ENCODE data around the gene MAP3K9.

MAP3K9 gene

DNA sequence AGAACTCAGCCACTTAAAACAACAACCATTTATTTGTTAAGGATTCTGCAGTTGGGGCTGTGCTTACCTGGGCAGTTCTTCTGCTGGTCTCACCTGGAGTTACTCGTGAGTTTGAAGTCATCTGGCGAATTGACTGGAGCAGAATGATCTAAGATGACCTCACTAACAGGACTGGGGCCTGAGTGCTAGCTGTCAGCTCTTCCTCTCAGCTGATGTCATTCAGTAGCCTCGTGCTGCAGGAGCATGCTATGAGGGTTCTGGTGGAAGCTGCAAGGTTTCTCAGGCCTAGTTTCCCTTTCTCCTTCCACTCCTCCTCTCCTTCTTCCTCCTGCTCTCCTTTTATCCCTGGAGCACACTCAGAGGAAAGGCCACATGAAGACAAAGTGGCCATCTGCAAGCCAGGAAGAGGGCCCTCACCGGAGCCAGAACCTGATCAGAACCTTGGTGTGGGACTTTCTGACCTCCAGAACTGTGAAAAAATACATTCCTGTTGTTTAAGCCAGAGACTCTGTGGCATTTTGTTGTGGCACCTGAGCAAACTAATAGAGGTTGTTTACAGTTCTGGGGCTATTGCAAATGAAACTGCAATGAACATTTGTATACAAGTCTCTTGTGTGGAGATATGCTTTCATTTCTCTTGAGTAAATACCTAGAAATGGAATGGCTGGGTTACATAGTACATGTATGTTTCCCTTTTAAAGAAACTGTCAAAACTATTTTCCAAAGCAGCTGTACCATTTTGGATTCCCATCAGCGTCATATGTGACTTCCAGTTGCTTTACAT, 21.9 kb upstream of the MAP3K9 start:
- Histone ChIP-seq H3K9me2 (replicated peaks; ENCODE audit: low read depth, low read length) (no peaks in the 10 kb centered on the region), H3K79me2 (ENCODE audit: insufficient read depth, low read length) (no peaks in the 10 kb centered on the region), H3K9me3 (ENCODE audit: insufficient read depth, low read depth, low read length) (peaks cover 5% of the 10 kb centered on the region; the same call in 1 of the 2 replicates), H2AFZ (ENCODE audit: low read length) (no peak overlapping the region; the same call in 1 of the 2 replicates), H3K9ac (ENCODE audit: low read depth, low read length, poor library complexity, severe bottlenecking) (no peak overlapping the region), H3K4me2 (ENCODE audit: low read depth, low read length, poor library complexity, severe bottlenecking) (no peak overlapping the region), H3F3A (ENCODE audit: low read depth) (no peaks in the 10 kb centered on the region), H3K27me3 (ENCODE audit: insufficient read depth, low read length, poor library complexity, severe bottlenecking) (no peaks in the 10 kb centered on the region), H3K4me3 (ENCODE audit: low read length, poor library complexity, severe bottlenecking) (no peak overlapping the region), H3K4me1 (ENCODE audit: insufficient read depth, low read length, poor library complexity, severe bottlenecking) (no peaks in the 10 kb centered on the region), H4K20me1 (ENCODE audit: insufficient read depth, low read length, poor library complexity, severe bottlenecking) (no peaks in the 10 kb centered on the region), H3K36me3 (ENCODE audit: insufficient read depth, low read length) (no peaks in the 10 kb centered on the region)
- TF ChIP-seq EZH2phosphoT487 (IDR thresholded peaks at IDR 0.05; ENCODE audit: borderline replicate concordance), result no peak
- TF ChIP-seq, protein P1, sequence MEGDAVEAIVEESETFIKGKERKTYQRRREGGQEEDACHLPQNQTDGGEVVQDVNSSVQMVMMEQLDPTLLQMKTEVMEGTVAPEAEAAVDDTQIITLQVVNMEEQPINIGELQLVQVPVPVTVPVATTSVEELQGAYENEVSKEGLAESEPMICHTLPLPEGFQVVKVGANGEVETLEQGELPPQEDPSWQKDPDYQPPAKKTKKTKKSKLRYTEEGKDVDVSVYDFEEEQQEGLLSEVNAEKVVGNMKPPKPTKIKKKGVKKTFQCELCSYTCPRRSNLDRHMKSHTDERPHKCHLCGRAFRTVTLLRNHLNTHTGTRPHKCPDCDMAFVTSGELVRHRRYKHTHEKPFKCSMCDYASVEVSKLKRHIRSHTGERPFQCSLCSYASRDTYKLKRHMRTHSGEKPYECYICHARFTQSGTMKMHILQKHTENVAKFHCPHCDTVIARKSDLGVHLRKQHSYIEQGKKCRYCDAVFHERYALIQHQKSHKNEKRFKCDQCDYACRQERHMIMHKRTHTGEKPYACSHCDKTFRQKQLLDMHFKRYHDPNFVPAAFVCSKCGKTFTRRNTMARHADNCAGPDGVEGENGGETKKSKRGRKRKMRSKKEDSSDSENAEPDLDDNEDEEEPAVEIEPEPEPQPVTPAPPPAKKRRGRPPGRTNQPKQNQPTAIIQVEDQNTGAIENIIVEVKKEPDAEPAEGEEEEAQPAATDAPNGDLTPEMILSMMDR (conservative IDR thresholded peaks at IDR 0.05; ENCODE audit: low read length), result no peak

DNA sequence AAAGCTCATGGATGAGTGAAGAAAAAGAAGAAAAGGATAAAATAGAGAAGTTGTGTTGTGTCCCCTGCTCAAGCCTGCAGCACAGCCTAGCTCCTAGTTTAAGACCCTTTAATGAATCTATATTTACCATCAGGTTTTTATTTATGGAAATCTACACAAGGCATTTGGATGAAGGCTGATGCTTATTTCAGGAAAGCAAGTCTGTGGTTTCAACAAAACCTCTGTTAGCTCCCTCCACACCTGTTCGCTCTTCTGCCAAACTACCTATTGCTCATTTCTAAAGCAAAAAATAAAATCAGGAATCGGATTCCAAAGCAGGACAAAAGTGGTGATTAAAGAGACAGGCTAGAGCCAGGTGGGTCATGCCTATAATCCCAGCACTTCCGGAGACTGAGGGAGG, 18.9 kb upstream of the MAP3K9 start:
- Histone ChIP-seq H3K9me2 (replicated peaks; ENCODE audit: low read depth, low read length) (no peaks in the 10 kb centered on the region), H3K27me3 (ENCODE audit: insufficient read depth, low read length, poor library complexity, severe bottlenecking) (no peaks in the 10 kb centered on the region), H3K4me2 (ENCODE audit: low read depth, low read length, poor library complexity, severe bottlenecking) (no peak overlapping the region), H2AFZ (ENCODE audit: low read length) (no peak overlapping the region), H3K79me2 (ENCODE audit: insufficient read depth, low read length) (no peaks in the 10 kb centered on the region), H3K36me3 (ENCODE audit: insufficient read depth, low read length) (no peaks in the 10 kb centered on the region), H3K4me3 (ENCODE audit: low read length, poor library complexity, severe bottlenecking) (no peak overlapping the region), H3K9me3 (ENCODE audit: insufficient read depth, low read depth, low read length) (no peaks in the 10 kb centered on the region), H3K9ac (ENCODE audit: low read depth, low read length, poor library complexity, severe bottlenecking) (no peak overlapping the region), H4K20me1 (ENCODE audit: insufficient read depth, low read length, poor library complexity, severe bottlenecking) (no peaks in the 10 kb centered on the region), H3F3A (ENCODE audit: low read depth) (no peaks in the 10 kb centered on the region), H3K4me1 (ENCODE audit: insufficient read depth, low read length, poor library complexity, severe bottlenecking) (peaks cover 1% of the 10 kb centered on the region)
- no peak for TF ChIP-seq EZH2phosphoT487 (IDR thresholded peaks at IDR 0.05; ENCODE audit: borderline replicate concordance)
- TF ChIP-seq, protein P1 (conservative IDR thresholded peaks at IDR 0.05; ENCODE audit: low read length), result no peak

DNA sequence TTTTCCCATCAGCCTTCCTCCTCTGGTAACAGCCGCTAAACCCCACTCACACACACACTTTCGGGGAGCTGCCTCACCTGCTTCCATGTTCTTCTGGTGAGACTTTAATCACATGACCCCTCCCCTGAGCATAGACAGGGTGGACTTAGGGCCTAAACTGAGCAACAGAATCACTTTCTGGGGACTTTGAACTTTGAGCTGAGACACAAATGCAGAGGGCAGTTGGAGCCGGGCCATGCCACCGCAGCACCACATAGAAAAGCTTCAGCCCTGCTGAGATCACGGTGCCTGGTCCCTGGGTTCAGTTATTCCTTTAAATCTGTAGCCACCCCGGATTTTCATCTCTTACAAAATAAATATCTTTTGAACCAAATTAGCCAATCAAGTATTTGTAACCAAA, 18.4 kb upstream of the MAP3K9 start:
- H3K79me2 ChIP-seq (ENCODE audit: insufficient read depth, low read length), result no peaks in the 10 kb centered on the region
- H3K36me3 ChIP-seq (ENCODE audit: insufficient read depth, low read length), result no peaks in the 10 kb centered on the region
- H3K4me2 ChIP-seq (ENCODE audit: low read depth, low read length, poor library complexity, severe bottlenecking), result no peak overlapping the region
- no peaks in the 10 kb centered on the region for H3F3A ChIP-seq (ENCODE audit: low read depth)
- H3K4me1 ChIP-seq (ENCODE audit: insufficient read depth, low read length, poor library complexity, severe bottlenecking), result peaks cover 5% of the 10 kb centered on the region
- no peak overlapping the region for H3K4me3 ChIP-seq (ENCODE audit: low read length, poor library complexity, severe bottlenecking)
- H3K9ac ChIP-seq (ENCODE audit: low read depth, low read length, poor library complexity, severe bottlenecking), result no peak overlapping the region
- H3K27me3 ChIP-seq (ENCODE audit: insufficient read depth, low read length, poor library complexity, severe bottlenecking), result no peaks in the 10 kb centered on the region
- H4K20me1 ChIP-seq (ENCODE audit: insufficient read depth, low read length, poor library complexity, severe bottlenecking), result no peaks in the 10 kb centered on the region
- H3K9me3 ChIP-seq (ENCODE audit: insufficient read depth, low read depth, low read length), result no peaks in the 10 kb centered on the region
- H3K9me2 ChIP-seq (replicated peaks; ENCODE audit: low read depth, low read length), result no peaks in the 10 kb centered on the region
- H2AFZ ChIP-seq (ENCODE audit: low read length), result no peak overlapping the region
- TF ChIP-seq, protein P1 (conservative IDR thresholded peaks at IDR 0.05; ENCODE audit: low read length), result no peak
- no peak for TF ChIP-seq EZH2phosphoT487 (IDR thresholded peaks at IDR 0.05; ENCODE audit: borderline replicate concordance)

Data from Loucy (cell line).